Measurements from ENCODE around the gene WNK2.

WNK2 gene

DNA sequence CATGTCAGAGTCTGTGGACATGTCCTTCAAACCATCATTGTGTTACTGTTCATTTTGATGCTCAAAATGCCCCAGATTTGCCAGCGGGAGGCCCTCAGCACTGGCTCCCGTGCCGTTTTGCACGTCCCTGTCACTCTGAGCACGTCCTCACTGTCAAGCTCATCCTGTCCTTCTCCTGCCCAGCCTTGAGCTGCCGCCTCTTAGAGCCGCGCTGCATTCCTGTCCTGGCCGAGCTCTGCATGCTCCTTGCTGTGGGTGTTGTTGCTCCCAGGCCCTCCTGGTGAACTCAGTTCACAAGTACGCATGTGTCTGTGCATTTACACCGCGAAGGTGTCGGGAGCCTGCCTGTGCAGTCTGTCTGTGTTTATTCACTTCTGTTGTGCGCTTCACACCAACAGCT lies 62.2 kb downstream of the WNK2 start:
- no peak for TF ChIP-seq CTCF (IDR thresholded peaks at IDR 0.05; ENCODE audit: poor library complexity, severe bottlenecking)
- Histone ChIP-seq H3K27ac (ENCODE audit: poor library complexity, severe bottlenecking) (no peak overlapping the region), H3K4me1 (ENCODE audit: insufficient read depth, poor library complexity, severe bottlenecking) (no peaks in the 10 kb centered on the region), H3K27me3 (ENCODE audit: insufficient read depth, poor library complexity, severe bottlenecking) (no peaks in the 10 kb centered on the region), H3K4me3 (ENCODE audit: severe bottlenecking) (no peak overlapping the region), H3K9me3 (ENCODE audit: severe bottlenecking) (no peaks in the 10 kb centered on the region), H3K36me3 (ENCODE audit: low read depth) (no peaks in the 10 kb centered on the region)
- DNase-seq (ENCODE audit: low spot score) (no peak), ATAC-seq (ENCODE audit: low read depth) (no peak)

DNA sequence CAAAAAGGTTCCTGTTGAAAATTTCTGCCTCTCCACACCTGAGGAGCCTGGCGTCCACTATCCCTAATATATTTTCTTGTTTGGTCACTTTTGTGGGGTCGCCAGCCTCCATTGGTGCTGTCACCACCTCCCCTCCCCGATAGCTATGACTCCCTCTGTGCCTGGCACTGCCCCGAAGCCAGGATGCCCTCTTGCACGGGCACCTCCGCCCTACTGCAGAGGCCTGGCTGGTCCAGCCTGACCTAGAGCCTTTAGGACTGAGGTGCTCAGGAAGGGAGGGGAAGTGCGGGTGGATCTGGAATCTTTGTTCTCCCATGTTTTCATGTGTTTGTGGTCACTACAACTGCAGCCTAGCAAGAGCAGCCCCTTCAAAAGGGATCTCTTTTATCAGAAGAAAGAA lies 62.6 kb downstream of the WNK2 start:
- Histone ChIP-seq H3K4me1 (ENCODE audit: insufficient read depth, poor library complexity, severe bottlenecking) (no peaks in the 10 kb centered on the region), H3K4me3 (ENCODE audit: severe bottlenecking) (no peak overlapping the region), H3K9me3 (ENCODE audit: severe bottlenecking) (no peaks in the 10 kb centered on the region), H3K36me3 (ENCODE audit: low read depth) (no peaks in the 10 kb centered on the region), H3K27me3 (ENCODE audit: insufficient read depth, poor library complexity, severe bottlenecking) (no peaks in the 10 kb centered on the region), H3K27ac (ENCODE audit: poor library complexity, severe bottlenecking) (no peak overlapping the region)
- DNase-seq (ENCODE audit: low spot score) (no peak), ATAC-seq (ENCODE audit: low read depth) (no peak)
- TF ChIP-seq CTCF (IDR thresholded peaks at IDR 0.05; ENCODE audit: poor library complexity, severe bottlenecking), result no peak

DNA sequence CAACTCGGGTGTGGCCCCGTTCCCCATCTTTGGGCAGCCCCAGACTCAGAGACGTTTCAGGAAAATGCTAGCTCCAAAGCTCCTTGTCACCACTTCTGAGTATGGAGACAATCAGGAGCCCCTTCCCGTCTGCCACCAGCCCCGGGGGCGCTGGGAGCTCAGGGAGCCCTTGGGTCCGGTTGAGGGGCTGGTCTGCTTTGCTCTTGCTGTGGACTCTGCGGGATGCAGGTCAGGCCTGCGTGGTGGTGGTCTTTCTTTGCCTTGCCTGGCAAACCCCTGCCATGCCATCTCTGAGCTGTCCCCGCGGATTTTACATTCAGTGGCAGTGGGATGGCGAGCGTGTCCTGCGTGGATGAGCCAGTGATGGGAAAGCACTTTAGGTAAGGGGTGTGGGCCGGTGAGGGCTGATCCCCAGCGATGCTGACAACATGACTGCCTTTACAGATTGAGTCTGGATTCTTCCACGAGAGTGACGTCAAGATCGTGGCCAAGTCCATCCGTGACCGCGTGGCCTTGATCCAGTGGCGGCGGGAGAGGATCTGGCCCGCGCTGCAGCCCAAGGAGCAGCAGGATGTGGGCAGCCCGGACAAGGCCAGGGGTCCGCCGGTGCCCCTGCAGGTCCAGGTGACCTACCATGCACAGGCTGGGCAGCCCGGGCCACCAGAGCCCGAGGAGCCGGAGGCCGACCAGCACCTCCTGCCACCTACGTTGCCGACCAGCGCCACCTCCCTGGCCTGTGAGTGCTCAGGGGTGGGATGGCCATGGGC lies 63.3 kb downstream of the WNK2 start:
- H3K4me1 ChIP-seq (ENCODE audit: insufficient read depth, poor library complexity, severe bottlenecking), result no peaks in the 10 kb centered on the region
- no peaks in the 10 kb centered on the region for H3K9me3 ChIP-seq (ENCODE audit: severe bottlenecking)
- no peaks in the 10 kb centered on the region for H3K36me3 ChIP-seq (ENCODE audit: low read depth)
- DNase-seq (ENCODE audit: low spot score) (no peak), ATAC-seq (ENCODE audit: low read depth) (no peak)
- no peak for TF ChIP-seq CTCF (IDR thresholded peaks at IDR 0.05; ENCODE audit: poor library complexity, severe bottlenecking)
- H3K27me3 ChIP-seq (ENCODE audit: insufficient read depth, poor library complexity, severe bottlenecking), result no peaks in the 10 kb centered on the region
- H3K27ac ChIP-seq (ENCODE audit: poor library complexity, severe bottlenecking), result no peak overlapping the region
- no peak overlapping the region for H3K4me3 ChIP-seq (ENCODE audit: severe bottlenecking)

- H3K27me3 ChIP-seq (ENCODE audit: insufficient read depth, poor library complexity, severe bottlenecking), result no peaks in the 10 kb centered on the region
- H3K27ac ChIP-seq (ENCODE audit: poor library complexity, severe bottlenecking), result no peak overlapping the region
- H3K4me3 ChIP-seq (ENCODE audit: severe bottlenecking), result no peak overlapping the region
- no peak for DNase-seq (ENCODE audit: low spot score)
- H3K9me3 ChIP-seq (ENCODE audit: severe bottlenecking), result no peaks in the 10 kb centered on the region
- ATAC-seq (ENCODE audit: low read depth), result no peak
- H3K36me3 ChIP-seq (ENCODE audit: low read depth), result no peaks in the 10 kb centered on the region
- no peak for TF ChIP-seq CTCF (IDR thresholded peaks at IDR 0.05; ENCODE audit: poor library complexity, severe bottlenecking)
- H3K4me1 ChIP-seq (ENCODE audit: insufficient read depth, poor library complexity, severe bottlenecking), result no peaks in the 10 kb centered on the region
Measured at GRCh38 chr9:93247892-93248291, 64.0 kb downstream of the WNK2 start.

DNA sequence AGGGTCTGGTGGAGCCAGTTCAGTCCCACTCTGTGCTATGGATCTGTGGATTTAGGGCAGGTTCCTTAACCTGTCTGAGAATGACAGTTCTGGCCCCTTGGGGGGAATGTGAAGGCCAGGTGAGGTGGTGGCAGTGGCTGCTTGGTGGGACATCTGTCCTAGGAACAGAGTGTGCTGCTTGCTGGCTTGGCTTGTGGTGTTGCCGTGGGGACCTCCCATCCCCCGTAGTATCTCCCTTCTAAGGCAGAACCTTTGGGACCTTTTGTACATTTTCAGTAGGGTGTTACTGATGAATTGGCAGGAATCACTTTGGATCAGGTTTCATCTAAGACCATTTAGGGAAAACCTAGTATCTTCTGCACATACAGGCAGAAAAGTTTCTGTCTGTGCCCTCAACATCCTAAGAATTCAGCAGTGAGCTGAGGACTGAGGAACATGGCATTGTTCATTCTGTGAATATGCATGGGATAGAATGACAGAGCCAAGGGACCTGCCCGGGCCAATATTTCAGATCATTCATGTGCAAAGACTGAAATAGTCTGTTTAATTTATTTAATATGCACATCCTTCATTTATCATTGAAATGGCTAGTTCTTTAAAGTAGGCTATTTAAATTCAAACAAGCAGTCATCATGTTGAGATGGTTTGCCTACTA lies 64.6 kb downstream of the WNK2 start:
- no peaks in the 10 kb centered on the region for H3K27me3 ChIP-seq (ENCODE audit: insufficient read depth, poor library complexity, severe bottlenecking)
- DNase-seq (ENCODE audit: low spot score) (no peak), ATAC-seq (ENCODE audit: low read depth) (no peak)
- H3K4me1 ChIP-seq (ENCODE audit: insufficient read depth, poor library complexity, severe bottlenecking), result no peaks in the 10 kb centered on the region
- no peaks in the 10 kb centered on the region for H3K36me3 ChIP-seq (ENCODE audit: low read depth)
- H3K4me3 ChIP-seq (ENCODE audit: severe bottlenecking), result no peak overlapping the region
- no peak overlapping the region for H3K27ac ChIP-seq (ENCODE audit: poor library complexity, severe bottlenecking)
- no peak for TF ChIP-seq CTCF (IDR thresholded peaks at IDR 0.05; ENCODE audit: poor library complexity, severe bottlenecking)
- H3K9me3 ChIP-seq (ENCODE audit: severe bottlenecking), result no peaks in the 10 kb centered on the region
